SU-DHL-6 (cell line): Measurements from ENCODE around the gene ZNF574.

Experiments
- EZH2phosphoT487 ChIP-seq: fragments of 200-600 bp; sonication (generic), shearing (Covaris generic); conservative IDR thresholded peaks from 2 replicates; pipeline ENCODE4 v1.6.1; 2018; ENCODE audit warnings: mild to moderate bottlenecking, antibody characterized with exemption, low read length, moderate library complexity, mixed read lengths
- TF ChIP-seq, protein P1 (sequence below): fragments of 200-600 bp; sonication (generic); IDR thresholded peaks from one replicate; pipeline ENCODE4 v1.5.1; 2017; ENCODE audit warnings: antibody characterized with exemption, mild to moderate bottlenecking, low read length, moderate library complexity; ENCODE audit not compliant: insufficient read depth, poor library complexity, severe bottlenecking

DNA sequence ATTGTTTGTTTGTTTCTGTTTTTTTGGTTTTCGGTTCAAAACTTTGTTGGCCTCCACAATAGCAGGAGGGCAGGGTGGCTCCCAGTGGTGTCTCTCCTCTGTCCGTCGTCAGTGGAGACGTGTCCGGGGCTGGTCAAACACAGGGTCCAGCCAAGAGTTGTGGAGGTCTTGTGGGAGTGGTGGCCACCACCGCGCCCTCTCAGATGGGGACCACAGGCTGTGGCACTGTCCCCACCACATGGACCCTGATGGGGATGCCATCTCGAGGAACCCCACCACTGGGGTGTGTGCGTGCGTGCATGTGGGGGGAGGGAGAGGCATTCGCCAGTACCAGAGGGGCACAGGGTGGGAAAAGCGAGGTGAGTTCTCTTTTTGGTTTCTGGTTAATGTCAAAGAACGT is 13.8 kb downstream of the ZNF574 start:
- TF ChIP-seq, protein P1, sequence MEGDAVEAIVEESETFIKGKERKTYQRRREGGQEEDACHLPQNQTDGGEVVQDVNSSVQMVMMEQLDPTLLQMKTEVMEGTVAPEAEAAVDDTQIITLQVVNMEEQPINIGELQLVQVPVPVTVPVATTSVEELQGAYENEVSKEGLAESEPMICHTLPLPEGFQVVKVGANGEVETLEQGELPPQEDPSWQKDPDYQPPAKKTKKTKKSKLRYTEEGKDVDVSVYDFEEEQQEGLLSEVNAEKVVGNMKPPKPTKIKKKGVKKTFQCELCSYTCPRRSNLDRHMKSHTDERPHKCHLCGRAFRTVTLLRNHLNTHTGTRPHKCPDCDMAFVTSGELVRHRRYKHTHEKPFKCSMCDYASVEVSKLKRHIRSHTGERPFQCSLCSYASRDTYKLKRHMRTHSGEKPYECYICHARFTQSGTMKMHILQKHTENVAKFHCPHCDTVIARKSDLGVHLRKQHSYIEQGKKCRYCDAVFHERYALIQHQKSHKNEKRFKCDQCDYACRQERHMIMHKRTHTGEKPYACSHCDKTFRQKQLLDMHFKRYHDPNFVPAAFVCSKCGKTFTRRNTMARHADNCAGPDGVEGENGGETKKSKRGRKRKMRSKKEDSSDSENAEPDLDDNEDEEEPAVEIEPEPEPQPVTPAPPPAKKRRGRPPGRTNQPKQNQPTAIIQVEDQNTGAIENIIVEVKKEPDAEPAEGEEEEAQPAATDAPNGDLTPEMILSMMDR, result no peak
- TF ChIP-seq EZH2phosphoT487, result no peak
